NCI-H1092 treated with DMSO at 0.1 percent for 48 hours (cell line): ENCODE results near the gene GRM4.
A peak's percentile ranks its signal among the peaks of the same experiment; 100 is the strongest.

Experiments
- DNase-seq: peaks from one replicate; lab custom pipeline; 2025; lab: John Stamatoyannopoulos, UW

The GRM4 gene

GRCh38 chr6:34157236-34157830 is 11.4 kb upstream of the GRM4 start:
- DNase-seq, result no peak

GRCh38 chr6:34155471-34156300 is 9.8 kb upstream of the GRM4 start:
- DNase-seq, result no peak

DNA sequence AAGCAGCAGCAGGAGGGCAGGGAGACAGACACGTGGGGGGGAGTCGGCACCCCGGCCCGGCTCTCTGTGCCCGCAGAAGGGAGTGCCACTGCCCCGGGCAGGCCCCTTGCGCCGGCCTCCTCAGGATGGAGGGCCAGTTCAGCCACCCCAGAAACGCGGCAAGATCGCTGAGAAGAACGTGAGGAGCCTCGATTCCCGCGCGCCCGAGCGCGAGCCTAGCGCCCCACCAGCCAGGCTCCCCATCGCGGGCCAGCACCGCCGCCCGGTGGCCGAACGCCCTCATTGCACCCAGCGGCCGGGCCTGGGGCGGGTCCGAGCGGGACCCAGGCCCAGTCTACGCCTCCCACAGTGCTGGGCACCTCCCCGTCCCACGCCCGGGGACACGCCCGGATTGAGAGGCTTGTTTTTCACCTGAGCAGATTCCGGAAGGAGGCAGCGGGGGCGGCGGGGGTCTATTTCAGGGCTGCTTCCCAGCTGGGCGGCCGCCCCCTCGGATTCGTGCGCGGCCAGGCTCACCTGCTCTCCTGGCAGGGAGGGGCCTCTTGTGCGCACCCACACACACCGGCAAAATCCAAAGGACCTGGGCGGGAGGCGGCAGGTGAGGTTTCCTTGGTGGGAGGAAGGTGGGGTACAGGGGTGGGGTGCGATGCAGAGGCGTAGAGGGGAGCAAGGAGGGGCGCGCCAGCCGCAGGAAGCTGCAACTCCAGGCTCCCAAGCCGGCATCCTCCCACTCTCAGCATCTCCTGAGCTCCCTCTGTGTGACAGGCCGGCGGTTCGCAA is 9.0 kb upstream of the GRM4 start:
- peak; percentile 7 for DNase-seq

DNA sequence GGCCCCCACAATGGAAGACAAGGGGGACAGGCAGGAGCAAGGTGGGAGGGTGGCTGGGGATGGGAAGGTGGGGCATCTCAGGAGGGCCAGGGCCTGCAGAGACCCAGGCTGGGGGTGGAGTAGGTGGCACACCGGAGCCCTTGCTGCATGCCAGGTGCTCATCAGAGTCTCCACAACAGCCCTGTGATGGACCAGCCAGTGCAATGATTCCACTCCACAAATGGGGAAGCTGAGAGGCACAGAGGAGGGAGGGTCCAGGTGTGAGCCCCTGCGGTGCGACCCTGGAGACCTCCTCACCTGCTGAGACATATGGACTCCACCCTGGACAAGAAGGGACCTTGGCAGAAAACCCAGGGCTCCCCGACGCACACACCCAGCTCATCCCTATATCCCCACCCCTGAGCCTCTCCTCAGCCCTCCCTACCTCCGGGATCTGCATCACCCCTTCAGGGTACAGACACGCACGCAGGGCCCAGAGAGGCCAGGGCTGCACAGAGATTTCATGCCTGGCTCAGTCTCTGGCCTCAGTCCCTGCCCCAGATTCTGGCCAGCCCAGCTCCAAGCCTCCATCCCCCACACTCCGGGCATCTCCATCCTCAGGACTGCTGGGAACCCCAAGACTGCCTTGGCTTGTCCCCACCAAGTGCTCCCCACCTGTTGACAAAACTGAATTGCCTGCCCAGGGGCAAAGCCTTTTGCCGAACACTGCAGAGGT is 7.1 kb upstream of the GRM4 start:
- DNase-seq, result no peak

- no peak for DNase-seq
Measured at GRCh38 chr6:34152042-34152524, 6.2 kb upstream of the GRM4 start.

GRCh38 chr6:34151321-34152041 is 5.6 kb upstream of the GRM4 start:
- DNase-seq, result no peak

GRCh38 chr6:34150766-34151165 is 4.9 kb upstream of the GRM4 start:
- DNase-seq, result no peak

DNA sequence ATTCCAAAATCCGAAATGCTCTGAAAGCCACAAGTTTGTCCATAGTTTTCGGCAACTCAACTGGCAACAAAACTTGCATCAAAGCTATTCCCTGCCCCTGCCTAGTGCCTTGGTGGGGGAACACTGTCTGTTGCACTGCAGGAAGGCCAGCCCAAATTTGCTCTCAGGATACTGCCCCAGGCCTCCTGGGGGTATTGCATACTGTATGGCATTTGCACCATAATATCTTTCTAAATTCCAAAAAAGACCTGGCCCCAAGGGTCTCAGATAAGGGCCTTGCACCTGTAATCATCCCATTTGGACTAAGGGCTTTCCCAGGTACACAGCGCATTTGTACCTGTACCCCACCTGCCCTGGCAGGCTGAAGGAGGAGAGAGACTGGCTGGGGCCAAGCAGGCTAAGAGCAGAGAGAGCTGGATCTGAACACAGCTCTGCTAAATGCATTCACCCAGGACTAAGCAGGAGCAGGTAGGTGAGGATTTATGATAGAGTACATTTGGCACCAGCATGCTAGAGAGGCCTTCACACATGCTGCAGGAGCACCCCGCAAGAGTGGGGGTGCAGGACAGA is 4.0 kb upstream of the GRM4 start:
- DNase-seq, result no peak

GRCh38 chr6:34149452-34149810 is 3.5 kb upstream of the GRM4 start:
- no peak for DNase-seq

DNA sequence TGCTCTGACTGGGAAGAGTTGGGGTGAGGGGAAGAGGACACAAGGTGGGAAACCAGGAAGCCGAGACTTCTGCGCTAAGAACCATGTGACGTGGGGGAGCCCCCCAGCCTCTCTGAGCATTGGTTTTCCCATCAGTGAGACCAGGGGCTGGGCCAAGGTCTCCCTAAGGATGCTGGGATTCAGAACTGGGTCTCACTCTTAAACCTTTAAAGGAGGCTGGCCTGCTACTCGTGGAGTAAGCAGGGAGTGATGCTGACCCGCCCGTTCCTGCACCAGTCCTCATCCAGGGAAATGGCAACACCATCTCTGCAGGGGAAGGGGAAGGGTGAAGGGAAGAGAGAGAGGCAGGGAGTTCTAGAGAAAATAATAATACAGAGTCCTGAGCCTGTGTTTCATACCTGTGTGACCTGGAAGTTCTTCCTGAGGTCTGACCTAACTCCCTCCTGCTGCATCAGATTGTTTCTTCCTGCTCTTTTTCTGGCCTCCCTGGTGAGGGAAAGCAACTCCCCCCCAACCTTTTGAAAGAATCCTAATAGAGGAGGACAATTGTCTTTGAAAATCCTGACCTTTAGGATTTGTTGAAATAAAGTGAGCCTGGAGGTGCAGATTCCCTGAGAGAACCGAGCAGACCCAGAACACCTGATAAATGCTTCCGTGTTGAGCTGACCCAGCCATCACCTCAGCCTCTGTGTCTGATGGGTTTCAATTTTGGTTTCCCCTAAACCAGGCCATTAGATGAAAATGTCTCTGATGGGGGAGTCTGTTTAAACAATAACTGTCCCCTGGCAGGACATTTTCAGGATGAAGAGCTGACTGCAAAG is 3.0 kb upstream of the GRM4 start:
- no peak for DNase-seq

GRCh38 chr6:34147906-34148630 is 2.2 kb upstream of the GRM4 start:
- no peak for DNase-seq

DNA sequence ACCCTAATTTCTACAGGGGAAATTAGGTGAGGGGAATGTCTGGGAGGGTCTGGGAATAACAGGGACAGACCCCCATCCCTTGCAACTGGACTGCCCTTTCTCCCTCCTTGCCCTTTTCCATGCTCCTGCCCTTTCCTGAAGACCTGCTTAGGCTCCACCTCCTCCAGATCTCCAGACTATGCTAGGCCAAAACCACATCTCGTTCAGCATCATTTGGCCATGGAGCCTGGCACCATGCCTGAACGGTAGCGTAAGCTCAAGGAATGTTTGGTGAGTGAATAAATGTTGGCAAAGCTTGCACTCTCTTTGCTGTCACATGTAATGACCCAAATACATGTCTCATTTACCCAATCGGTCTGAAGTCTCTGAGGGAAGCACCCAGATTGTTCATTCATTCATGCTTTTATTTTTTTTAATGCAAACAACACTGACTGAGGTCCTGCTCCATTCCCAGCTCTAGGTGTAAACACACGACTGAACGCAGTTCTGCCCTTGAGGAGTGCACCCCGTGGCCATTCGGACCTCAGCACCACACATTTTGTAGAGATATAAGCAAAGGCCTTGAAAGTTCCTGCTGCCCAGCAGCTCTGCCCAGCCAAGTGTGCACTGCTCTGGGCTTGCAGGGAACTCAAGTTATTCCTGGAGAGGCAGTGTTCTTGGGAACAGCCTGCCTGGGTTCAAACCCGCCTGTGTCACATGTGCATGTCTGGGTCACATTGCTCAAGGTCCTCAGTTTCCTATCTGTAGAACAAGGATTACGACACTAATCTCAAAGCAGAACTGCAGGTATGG is 1.1 kb upstream of the GRM4 start:
- no peak for DNase-seq

DNA sequence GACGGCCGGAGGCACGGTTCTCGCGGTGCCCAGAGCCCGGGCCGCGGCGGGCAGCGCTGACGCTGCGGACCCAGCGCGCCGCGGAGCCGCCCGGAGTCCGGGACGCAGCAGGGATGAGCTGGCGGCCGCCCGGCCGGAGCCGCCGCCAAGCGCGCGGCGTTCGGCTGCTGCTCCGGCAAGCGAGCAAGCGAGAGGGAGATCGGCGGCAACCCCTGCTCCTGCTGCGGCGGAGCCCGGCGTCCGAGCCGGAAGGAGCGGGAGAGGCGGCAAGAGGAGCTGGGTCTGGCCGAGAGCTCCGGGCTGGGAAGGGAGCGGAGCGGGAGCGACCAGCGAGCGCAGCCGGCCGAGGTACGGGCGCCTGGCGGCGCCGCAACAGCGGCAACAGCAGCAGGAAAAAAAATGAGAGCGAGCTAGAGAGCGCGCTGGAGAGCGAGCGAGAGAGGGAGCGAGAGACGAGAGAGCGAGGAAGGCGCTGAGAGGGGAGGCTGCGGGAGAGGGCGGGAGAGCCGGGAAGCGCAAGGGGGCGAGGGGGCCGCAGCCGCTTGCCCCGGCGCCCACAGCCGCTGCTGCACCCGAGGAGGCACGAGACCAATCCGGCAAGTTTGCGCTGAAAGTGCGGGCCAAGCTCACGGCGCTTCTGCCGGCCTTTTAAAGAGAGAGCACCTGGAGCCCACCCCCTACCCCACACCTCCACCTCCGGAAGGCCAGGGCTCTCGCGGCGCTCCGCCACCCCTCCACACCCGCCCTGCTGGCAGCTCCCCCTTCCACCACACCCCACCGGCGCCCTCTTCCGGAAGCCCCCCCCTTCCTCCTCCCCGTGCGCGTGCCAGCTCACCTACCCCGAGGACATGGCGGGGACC is 496 bp downstream of the GRM4 start:
- DNase-seq, result peak; percentile 69

GRCh38 chr6:34144581-34145160 is 1.2 kb downstream of the GRM4 start:
- no peak for DNase-seq

- peak; percentile 55 for DNase-seq
Measured at GRCh38 chr6:34143884-34144580, 1.9 kb downstream of the GRM4 start.

DNA sequence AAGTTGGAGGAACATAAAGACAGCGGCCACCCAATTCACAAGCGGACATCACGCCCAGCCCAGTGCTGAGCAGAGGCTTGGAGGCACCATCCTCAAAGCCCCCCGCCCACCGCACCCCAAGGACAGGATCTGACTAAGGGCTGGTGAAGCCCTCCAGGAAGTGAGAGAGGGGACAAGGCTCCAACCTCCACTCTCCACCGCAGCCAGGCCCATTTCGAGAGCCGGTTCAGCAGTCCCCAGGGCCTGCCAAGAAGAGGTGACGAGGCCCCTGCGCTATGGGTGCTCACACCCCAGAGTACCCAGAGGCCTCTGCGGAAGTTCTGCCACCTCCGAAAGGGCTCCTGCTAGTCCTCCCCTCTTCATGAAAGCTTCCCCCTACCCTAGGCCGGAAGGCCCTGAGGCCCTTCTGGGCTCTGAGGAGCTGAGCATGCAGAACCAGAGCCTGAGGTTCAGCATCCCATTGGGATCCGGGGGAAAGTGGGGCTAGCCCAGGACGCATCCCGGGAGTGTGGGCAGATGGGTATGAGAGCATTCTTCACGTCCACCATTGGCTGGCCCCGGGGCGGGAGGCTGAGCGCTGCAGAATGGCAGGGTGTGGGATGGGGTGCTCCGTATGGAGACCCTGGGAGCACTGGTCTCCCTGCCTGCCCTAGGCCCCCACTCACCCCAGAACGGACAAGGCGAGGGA is 2.5 kb downstream of the GRM4 start:
- no peak for DNase-seq
